ENCODE data around the gene OSMR. TPM values are rescaled to one million over a fixed set of nuclear protein-coding genes. Genes with fewer than 3 reads are reported as not detected.

OSMR gene
- total RNA-seq, 1 donor from 2014 or later = 11.7 TPM

DNA sequence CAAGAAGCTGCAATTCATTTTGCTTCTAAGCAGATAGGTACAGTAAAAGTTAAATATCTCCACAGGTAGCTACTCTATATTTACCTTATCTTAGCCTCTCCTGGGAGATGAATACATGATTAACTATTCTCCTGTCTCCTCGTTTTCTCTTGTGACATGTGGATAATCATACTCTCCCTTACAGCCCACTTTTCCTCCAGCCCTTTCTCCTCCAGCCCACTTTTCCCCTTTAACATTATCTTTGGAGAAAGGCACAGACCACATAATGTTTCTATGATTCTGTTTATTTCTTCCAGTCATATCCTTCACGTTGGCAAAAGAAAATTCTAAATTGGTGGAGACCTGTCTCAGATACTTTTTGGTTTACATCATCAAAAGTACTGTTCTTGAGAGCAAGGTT is 84.0 kb downstream of the OSMR start:
- Histone ChIP-seq H3K4me1 (peaks cover 12% of the 10 kb centered on the region), H3K36me3 (peaks cover 69% of the 10 kb centered on the region), H3K27ac (replicated peaks) (no peak overlapping the region), H3K4me3 (no peak overlapping the region), H3K27me3 (ENCODE audit: low read depth) (no peaks in the 10 kb centered on the region), H3K9me3 (replicated peaks) (no peaks in the 10 kb centered on the region)
- TF ChIP-seq, protein P1, sequence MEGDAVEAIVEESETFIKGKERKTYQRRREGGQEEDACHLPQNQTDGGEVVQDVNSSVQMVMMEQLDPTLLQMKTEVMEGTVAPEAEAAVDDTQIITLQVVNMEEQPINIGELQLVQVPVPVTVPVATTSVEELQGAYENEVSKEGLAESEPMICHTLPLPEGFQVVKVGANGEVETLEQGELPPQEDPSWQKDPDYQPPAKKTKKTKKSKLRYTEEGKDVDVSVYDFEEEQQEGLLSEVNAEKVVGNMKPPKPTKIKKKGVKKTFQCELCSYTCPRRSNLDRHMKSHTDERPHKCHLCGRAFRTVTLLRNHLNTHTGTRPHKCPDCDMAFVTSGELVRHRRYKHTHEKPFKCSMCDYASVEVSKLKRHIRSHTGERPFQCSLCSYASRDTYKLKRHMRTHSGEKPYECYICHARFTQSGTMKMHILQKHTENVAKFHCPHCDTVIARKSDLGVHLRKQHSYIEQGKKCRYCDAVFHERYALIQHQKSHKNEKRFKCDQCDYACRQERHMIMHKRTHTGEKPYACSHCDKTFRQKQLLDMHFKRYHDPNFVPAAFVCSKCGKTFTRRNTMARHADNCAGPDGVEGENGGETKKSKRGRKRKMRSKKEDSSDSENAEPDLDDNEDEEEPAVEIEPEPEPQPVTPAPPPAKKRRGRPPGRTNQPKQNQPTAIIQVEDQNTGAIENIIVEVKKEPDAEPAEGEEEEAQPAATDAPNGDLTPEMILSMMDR (IDR thresholded peaks at IDR 0.05; ENCODE audit: borderline replicate concordance) = no peak
- intact Hi-C loops (cut with micrococcal nuclease) = no loop called here
- DNase-seq = no peak

DNA sequence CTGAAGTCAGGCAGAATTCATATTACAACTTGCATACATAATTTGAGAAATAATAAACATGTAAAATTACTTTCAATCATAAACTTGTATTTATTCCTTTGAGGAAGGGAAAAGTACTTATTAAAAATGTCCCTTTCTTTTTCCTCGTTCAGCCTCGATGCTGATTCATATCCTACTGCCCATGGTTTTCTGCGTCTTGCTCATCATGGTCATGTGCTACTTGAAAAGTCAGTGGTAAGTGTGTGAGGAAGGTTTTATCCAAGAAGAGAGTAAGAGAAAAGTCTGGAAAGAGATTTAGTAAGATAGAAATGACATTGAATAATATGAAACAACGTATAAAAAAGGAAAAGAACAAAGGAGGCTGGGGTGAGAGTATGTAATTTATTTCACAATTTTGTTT is 85.9 kb downstream of the OSMR start:
- no peaks in the 10 kb centered on the region for H3K27me3 ChIP-seq (ENCODE audit: low read depth)
- TF ChIP-seq, protein P1 (IDR thresholded peaks at IDR 0.05; ENCODE audit: borderline replicate concordance) = no peak
- peaks cover 65% of the 10 kb centered on the region for H3K36me3 ChIP-seq
- intact Hi-C loops (cut with micrococcal nuclease) = no loop called here
- no peak for DNase-seq
- H3K27ac ChIP-seq (replicated peaks) = no peak overlapping the region
- H3K4me3 ChIP-seq = no peak overlapping the region
- no peaks in the 10 kb centered on the region for H3K9me3 ChIP-seq (replicated peaks)
- H3K4me1 ChIP-seq = no peaks in the 10 kb centered on the region

- Histone ChIP-seq H3K4me3 (no peak overlapping the region), H3K36me3 (peaks cover 62% of the 10 kb centered on the region), H3K9me3 (replicated peaks) (no peaks in the 10 kb centered on the region), H3K27ac (replicated peaks) (no peak overlapping the region), H3K27me3 (ENCODE audit: low read depth) (no peaks in the 10 kb centered on the region), H3K4me1 (no peaks in the 10 kb centered on the region)
- intact Hi-C loops (cut with micrococcal nuclease) = no loop called here
- TF ChIP-seq, protein P1 (IDR thresholded peaks at IDR 0.05; ENCODE audit: borderline replicate concordance) = no peak
- DNase-seq = no peak
Observed at GRCh38 chr5:38932854-38933408, 87.1 kb downstream of the OSMR start.

- H3K36me3 ChIP-seq = peaks cover 73% of the 10 kb centered on the region
- no peaks in the 10 kb centered on the region for H3K4me1 ChIP-seq
- intact Hi-C loops (cut with micrococcal nuclease) = no loop called here
- DNase-seq = no peak
- H3K27me3 ChIP-seq (ENCODE audit: low read depth) = no peaks in the 10 kb centered on the region
- no peaks in the 10 kb centered on the region for H3K9me3 ChIP-seq (replicated peaks)
- TF ChIP-seq, protein P1 (IDR thresholded peaks at IDR 0.05; ENCODE audit: borderline replicate concordance) = no peak
- H3K27ac ChIP-seq (replicated peaks) = no peak overlapping the region
- H3K4me3 ChIP-seq = no peak overlapping the region
Observed at GRCh38 chr5:38935437-38935836, 89.6 kb downstream of the OSMR start.

DNA sequence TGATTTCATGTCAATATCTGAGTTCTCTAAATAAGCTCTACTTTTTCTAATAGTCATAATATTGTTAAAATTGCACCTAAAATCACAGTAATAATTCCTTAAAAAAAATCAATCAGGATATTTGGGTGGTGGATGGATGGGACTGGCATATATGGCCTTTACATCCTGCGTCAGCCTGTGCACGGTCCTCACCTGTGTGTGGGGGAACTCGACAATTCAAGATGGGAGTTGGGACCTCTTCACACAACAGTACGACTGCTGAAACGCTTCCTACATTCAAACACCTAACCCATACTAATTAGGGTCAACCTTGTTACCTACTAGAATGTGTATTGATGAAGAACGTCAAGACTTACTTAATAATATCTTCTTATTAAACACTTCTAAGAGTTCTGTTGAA is 90.5 kb downstream of the OSMR start:
- no peaks in the 10 kb centered on the region for H3K4me1 ChIP-seq
- TF ChIP-seq, protein P1 (IDR thresholded peaks at IDR 0.05; ENCODE audit: borderline replicate concordance) = no peak
- H3K27me3 ChIP-seq (ENCODE audit: low read depth) = no peaks in the 10 kb centered on the region
- H3K9me3 ChIP-seq (replicated peaks) = no peaks in the 10 kb centered on the region
- intact Hi-C loops (cut with micrococcal nuclease) = no loop called here
- H3K4me3 ChIP-seq = no peak overlapping the region
- no peak overlapping the region for H3K27ac ChIP-seq (replicated peaks)
- H3K36me3 ChIP-seq = peaks cover 79% of the 10 kb centered on the region
- no peak for DNase-seq

Measured in left ventricle myocardium inferior (tissue), 1 donor.